Caco-2 (cell line): ENCODE data around the gene C5. TPM values are rescaled to one million over a fixed set of nuclear protein-coding genes. Genes with fewer than 3 reads are reported as not detected.

ENCODE experiments used
- BruUV-seq: library from RNA; stranded (reverse); fragments of 400-500 nt; replicated peaks from 2 replicates; lab custom pipeline; 2021; lab: Mats Ljungman, UMichigan
- CTCF ChIA-PET: fragments of 300-600 bp; sonication (Branson Sonifier 250); formaldehyde crosslinking; loops from one replicate; lab custom pipeline; 2022; ENCODE audit warnings: antibody characterized with exemption; lab: Charles Lee
- POLR2A ChIA-PET: fragments of 300-600 bp; sonication (Branson Sonifier 250); formaldehyde crosslinking; loops from one replicate; lab custom pipeline; 2022; ENCODE audit warnings: antibody characterized with exemption; lab: Charles Lee
- DNase-seq, 2 experiments: peaks; one replicate each; pipeline versions ENCODE4 v3.0.0 to v3.0.0-alpha.2; 2020 to 2022
- H3K27me3 ChIP-seq: replicated peaks from 2 replicates; pipeline ENCODE4 v1.6.0; 2011; ENCODE audit warnings: low read length; ENCODE audit not compliant: control insufficient read depth, insufficient read depth
- H3K36me3 ChIP-seq: 2 replicates; pipeline ENCODE4 v1.5.1; 2011; ENCODE audit warnings: low read length; ENCODE audit not compliant: control insufficient read depth, insufficient read depth
- H3K4me1 ChIP-seq: fragments of 250-450 bp; sonication (Bioruptor Pico); 2 replicates; pipeline ENCODE4 v1.5.1; 2020; ENCODE audit warnings: mild to moderate bottlenecking
- H3K4me3 ChIP-seq: 2 replicates; pipeline ENCODE4 v1.5.1; 2011; ENCODE audit warnings: low read depth, mild to moderate bottlenecking, control low read depth, low read length
- H3K9me3 ChIP-seq: fragments of 250-450 bp; sonication (Bioruptor Pico); 2 replicates; pipeline ENCODE4 v1.5.1; 2020; ENCODE audit warnings: mild to moderate bottlenecking, moderate library complexity
- H3K27ac Mint-ChIP-seq: one replicate; pipeline ENCODE4 v1.8.0; 2022; ENCODE audit warnings: mixed read lengths; ENCODE audit not compliant: unreplicated experiment
- H3K27me3 Mint-ChIP-seq: one replicate; pipeline ENCODE4 v1.8.0; 2022; ENCODE audit warnings: mixed read lengths; ENCODE audit not compliant: insufficient read depth, unreplicated experiment
- H3K36me3 Mint-ChIP-seq: one replicate; pipeline ENCODE4 v1.8.0; 2022; ENCODE audit warnings: mild to moderate bottlenecking, mixed read lengths; ENCODE audit not compliant: insufficient read depth, unreplicated experiment
- H3K4me1 Mint-ChIP-seq: one replicate; pipeline ENCODE4 v1.8.0; 2022; ENCODE audit warnings: low read depth, mixed read lengths; ENCODE audit not compliant: unreplicated experiment
- H3K4me3 Mint-ChIP-seq: one replicate; pipeline ENCODE4 v1.8.0; 2022; ENCODE audit warnings: mild to moderate bottlenecking, moderate library complexity, mixed read lengths; ENCODE audit not compliant: unreplicated experiment
- H3K9me3 Mint-ChIP-seq: one replicate; pipeline ENCODE4 v1.8.0; 2022; ENCODE audit warnings: mixed read lengths; ENCODE audit not compliant: unreplicated experiment
- intact Hi-C: fragments of 100-400 bp; cut with micrococcal nuclease; formaldehyde crosslinking; loops from one replicate; pipeline ENCODE4 v1.10.0; 2022; ENCODE audit not compliant: unreplicated experiment
- total RNA-seq: library from RNA; stranded (reverse); gene quantifications from 2 replicates; pipeline ENCODE4 v1.2.3, GENCODE V29; 2022
- TF ChIP-seq, protein P1 (sequence below), 2 experiments: fragments of 200-600 bp in 1 of 2; IDR thresholded peaks; 1 replicate in 1 of 2; 2 replicates in 1 of 2; pipeline versions ENCODE4 v1.5.1 to v1.8.0; 2011 to 2022; ENCODE audit warnings: antibody characterized with exemption in 1 of 2, control low read depth in 1 of 2, inconsistent platforms in 1 of 2, low read depth in 1 of 2, low read length in 1 of 2, mild to moderate bottlenecking in 1 of 2, moderate library complexity in 1 of 2; ENCODE audit not compliant: insufficient read depth in 1 of 2, severe bottlenecking in 1 of 2, unreplicated experiment in 1 of 2

Gene C5
- total RNA-seq, 1 experiment from 2014 or later = 14.9 TPM

DNA sequence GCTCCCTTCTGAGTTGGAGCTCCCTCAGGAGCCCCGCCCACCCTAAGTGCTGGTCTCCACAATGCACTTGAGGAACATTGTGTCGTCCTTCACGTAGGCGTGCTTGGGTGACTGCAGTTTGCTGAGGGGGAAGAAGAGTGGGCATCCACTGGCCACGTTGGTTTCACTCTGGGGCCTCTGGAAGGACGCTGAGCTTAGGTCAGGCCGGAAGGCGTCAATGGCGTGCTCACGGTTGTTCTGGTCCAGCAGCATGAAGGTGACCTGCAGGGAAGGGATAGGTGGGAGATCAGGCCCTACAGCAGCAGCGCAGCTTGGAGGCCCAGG, 145.1 kb downstream of the C5 start:
- ChIA-PET POLR2A (no interaction called here), CTCF (no interaction called here)
- Mint-ChIP-seq H3K36me3 (no peaks in the 10 kb centered on the region), H3K4me3 (no peak overlapping the region), H3K4me1 (no peaks in the 10 kb centered on the region), H3K9me3 (no peaks in the 10 kb centered on the region), H3K27ac (no peak overlapping the region), H3K27me3 (peaks cover 2% of the 10 kb centered on the region)
- intact Hi-C loops = no loop called here
- H3K36me3 ChIP-seq = no peaks in the 10 kb centered on the region
- DNase-seq = no peak
- no peaks in the 10 kb centered on the region for H3K4me1 ChIP-seq
- H3K27me3 ChIP-seq = no peaks in the 10 kb centered on the region; the same call in 1 of the 2 replicates
- no TSS peak for BruUV-seq
- H3K9me3 ChIP-seq = no peaks in the 10 kb centered on the region
- TF ChIP-seq, protein P1, sequence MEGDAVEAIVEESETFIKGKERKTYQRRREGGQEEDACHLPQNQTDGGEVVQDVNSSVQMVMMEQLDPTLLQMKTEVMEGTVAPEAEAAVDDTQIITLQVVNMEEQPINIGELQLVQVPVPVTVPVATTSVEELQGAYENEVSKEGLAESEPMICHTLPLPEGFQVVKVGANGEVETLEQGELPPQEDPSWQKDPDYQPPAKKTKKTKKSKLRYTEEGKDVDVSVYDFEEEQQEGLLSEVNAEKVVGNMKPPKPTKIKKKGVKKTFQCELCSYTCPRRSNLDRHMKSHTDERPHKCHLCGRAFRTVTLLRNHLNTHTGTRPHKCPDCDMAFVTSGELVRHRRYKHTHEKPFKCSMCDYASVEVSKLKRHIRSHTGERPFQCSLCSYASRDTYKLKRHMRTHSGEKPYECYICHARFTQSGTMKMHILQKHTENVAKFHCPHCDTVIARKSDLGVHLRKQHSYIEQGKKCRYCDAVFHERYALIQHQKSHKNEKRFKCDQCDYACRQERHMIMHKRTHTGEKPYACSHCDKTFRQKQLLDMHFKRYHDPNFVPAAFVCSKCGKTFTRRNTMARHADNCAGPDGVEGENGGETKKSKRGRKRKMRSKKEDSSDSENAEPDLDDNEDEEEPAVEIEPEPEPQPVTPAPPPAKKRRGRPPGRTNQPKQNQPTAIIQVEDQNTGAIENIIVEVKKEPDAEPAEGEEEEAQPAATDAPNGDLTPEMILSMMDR (IDR thresholded peaks at IDR 0.05; ENCODE audit: insufficient read depth in 1 of 2, low read depth in 1 of 2, low read length in 1 of 2, severe bottlenecking in 1 of 2, unreplicated experiment in 1 of 2) = no peak
- H3K4me3 ChIP-seq = no peak overlapping the region

DNA sequence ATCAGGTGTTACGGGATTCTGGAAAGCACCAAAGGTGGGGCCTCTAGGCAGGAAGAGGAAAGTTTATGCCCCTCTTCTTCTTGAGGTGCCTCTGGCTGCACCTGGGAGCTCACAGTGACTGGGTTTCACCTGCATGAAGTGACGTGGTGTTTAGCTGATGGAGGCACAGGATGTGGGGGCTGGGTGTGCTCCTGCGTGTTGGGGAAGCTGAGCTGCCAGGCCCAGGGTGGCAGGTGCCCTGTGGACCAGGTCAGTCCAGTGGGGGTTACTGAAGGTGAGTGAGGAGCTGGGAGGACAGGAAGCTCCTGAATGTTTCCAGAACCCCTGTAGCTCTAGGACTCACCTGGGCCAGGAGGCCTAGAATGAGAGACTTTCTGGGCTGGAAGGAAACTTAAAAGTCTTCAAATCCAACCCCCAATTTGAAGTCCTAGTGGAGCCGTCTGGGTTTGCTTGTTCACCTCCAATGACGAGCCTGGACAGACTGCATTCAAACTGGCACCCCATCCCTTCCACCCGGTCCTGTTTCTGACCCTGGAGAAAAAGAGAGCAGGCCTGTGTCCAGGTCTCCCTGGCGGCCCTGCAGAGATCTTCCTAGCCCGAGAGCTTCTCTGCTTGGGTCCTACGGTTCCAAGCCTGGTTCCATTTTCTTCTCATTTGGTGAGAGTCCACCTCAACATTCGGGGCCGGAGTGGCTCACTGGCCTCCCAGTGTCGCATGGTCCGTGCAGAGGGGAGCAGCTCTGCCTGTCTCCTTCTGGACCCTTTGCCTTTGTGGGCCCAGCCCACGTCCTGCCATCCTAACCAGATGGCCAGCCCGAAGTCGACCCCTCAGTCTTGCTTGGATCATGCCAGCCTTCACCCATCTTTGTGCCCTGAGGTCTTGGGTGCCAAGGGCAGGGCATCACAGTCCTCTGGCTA, 145.8 kb downstream of the C5 start:
- ChIA-PET POLR2A (no interaction called here), CTCF (no interaction called here)
- Mint-ChIP-seq H3K27ac (no peak overlapping the region), H3K4me1 (no peaks in the 10 kb centered on the region), H3K27me3 (peaks cover 2% of the 10 kb centered on the region), H3K4me3 (no peak overlapping the region), H3K36me3 (no peaks in the 10 kb centered on the region), H3K9me3 (no peaks in the 10 kb centered on the region)
- Histone ChIP-seq H3K4me1 (no peaks in the 10 kb centered on the region), H3K36me3 (no peaks in the 10 kb centered on the region), H3K27me3 (no peaks in the 10 kb centered on the region; the same call in 1 of the 2 replicates), H3K9me3 (no peaks in the 10 kb centered on the region), H3K4me3 (no peak overlapping the region)
- TF ChIP-seq, protein P1 (IDR thresholded peaks at IDR 0.05; ENCODE audit: insufficient read depth in 1 of 2, low read depth in 1 of 2, low read length in 1 of 2, severe bottlenecking in 1 of 2, unreplicated experiment in 1 of 2) = no peak
- no peak for DNase-seq
- BruUV-seq = no TSS peak
- intact Hi-C loops = no loop called here

DNA sequence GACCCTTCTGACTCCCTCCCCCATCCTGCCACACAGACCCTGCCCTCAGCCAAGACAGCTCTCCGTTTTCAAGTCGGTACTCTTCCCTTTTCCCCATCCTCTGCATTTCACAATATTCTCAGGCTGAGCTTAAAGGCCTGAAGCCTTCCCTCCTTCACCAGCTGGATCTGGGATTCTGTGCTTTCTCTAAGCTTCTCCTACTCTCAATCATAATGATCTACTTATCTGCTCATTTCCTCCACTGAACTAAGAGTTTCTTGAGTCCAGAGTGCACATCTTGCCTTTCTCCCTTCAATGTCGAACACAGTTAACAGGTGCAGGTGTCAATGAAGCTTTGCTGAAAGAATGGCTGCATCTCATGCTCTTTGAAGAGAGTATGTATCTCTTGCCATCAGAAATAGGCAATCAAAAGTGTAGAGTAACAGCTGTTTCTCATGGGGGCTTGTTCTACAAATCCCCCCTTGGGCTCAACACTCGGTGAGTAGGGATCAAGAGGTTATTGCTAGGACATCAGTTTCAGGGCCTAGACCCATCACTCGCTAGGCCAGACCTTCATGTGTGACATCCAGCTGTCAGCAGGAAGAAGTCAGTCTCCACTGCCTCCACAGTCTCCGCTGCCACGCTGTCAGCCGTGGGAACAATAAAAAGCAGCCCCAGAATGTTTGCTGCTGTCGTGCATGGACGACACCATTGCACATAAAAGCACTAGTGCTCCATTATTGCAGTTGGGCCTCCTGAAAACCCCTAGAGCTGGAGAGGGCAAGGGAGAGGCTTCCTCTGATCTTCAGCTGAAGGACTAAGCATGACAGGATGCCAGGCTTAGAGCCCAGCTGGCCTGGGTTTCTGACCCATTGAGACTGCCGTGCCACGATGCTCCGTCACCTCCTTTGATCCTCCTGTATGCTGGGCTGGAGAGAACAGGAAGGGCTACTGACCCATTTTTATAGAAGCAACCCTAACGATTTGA, 147.2 kb downstream of the C5 start:
- H3K4me3 ChIP-seq = no peak overlapping the region
- Mint-ChIP-seq H3K4me1 (no peaks in the 10 kb centered on the region), H3K4me3 (no peak overlapping the region), H3K27ac (no peak overlapping the region), H3K27me3 (peaks cover 2% of the 10 kb centered on the region), H3K9me3 (no peaks in the 10 kb centered on the region), H3K36me3 (no peaks in the 10 kb centered on the region)
- CTCF ChIA-PET = no interaction called here
- DNase-seq = no peak
- H3K4me1 ChIP-seq = no peaks in the 10 kb centered on the region
- intact Hi-C loops = no loop called here
- H3K9me3 ChIP-seq = no peaks in the 10 kb centered on the region
- POLR2A ChIA-PET = no interaction called here
- H3K36me3 ChIP-seq = no peaks in the 10 kb centered on the region
- no peaks in the 10 kb centered on the region; the same call in 1 of the 2 replicates for H3K27me3 ChIP-seq
- BruUV-seq = no TSS peak
- TF ChIP-seq, protein P1 (IDR thresholded peaks at IDR 0.05; ENCODE audit: insufficient read depth in 1 of 2, low read depth in 1 of 2, low read length in 1 of 2, severe bottlenecking in 1 of 2, unreplicated experiment in 1 of 2) = no peak
